Mesothelial cell of epicardium (in vitro differentiated cells): ENCODE measurements around the gene NUCB2. TPM values are rescaled to one million over a fixed set of nuclear protein-coding genes. Genes with fewer than 3 reads are reported as not detected.
A peak's percentile ranks its signal among the peaks of the same experiment; 100 is the strongest.
"Not testable (repeated sequence)": the region's sequence is repeated elsewhere in the genome, so short reads cannot be mapped to it uniquely, and the experiment has no call there.

ENCODE experiments used
- DNase-seq, 2 experiments: peaks; one replicate each; pipeline ENCODE4 v3.0.0; 2021; ENCODE audit warnings: low spot score in 2 of 2; ENCODE audit not compliant: unreplicated experiment in 2 of 2
- H3K27ac Mint-ChIP-seq: 2 replicates; pipeline ENCODE4 v1.8.0; 2021; ENCODE audit warnings: mixed read lengths
- H3K27me3 Mint-ChIP-seq: 2 replicates; pipeline ENCODE4 v1.8.0; 2021; ENCODE audit warnings: low read depth, mixed read lengths
- H3K36me3 Mint-ChIP-seq: 2 replicates; pipeline ENCODE4 v1.8.0; 2021; ENCODE audit warnings: mixed read lengths
- H3K4me1 Mint-ChIP-seq: 2 replicates; pipeline ENCODE4 v1.8.0; 2021; ENCODE audit warnings: mixed read lengths
- H3K4me3 Mint-ChIP-seq: 2 replicates; pipeline ENCODE4 v1.8.0; 2021; ENCODE audit warnings: mild to moderate bottlenecking, moderate library complexity, mixed read lengths
- H3K9me3 Mint-ChIP-seq: 2 replicates; pipeline ENCODE4 v1.8.0; 2021; ENCODE audit warnings: mixed read lengths
- total RNA-seq: library from RNA; stranded (reverse); gene quantifications from 3 replicates; pipeline ENCODE4 v1.2.1, GENCODE V29; 2021
- TF ChIP-seq, protein P1 (sequence below): fragments of 200-600 bp; sonication (generic); IDR thresholded peaks from one replicate; pipeline ENCODE4 v1.5.0; 2021; ENCODE audit warnings: antibody characterized with exemption; ENCODE audit not compliant: unreplicated experiment

The NUCB2 gene
- 49.2 to 55.1 TPM (median 50.6 TPM) in 3 replicates for total RNA-seq

DNA sequence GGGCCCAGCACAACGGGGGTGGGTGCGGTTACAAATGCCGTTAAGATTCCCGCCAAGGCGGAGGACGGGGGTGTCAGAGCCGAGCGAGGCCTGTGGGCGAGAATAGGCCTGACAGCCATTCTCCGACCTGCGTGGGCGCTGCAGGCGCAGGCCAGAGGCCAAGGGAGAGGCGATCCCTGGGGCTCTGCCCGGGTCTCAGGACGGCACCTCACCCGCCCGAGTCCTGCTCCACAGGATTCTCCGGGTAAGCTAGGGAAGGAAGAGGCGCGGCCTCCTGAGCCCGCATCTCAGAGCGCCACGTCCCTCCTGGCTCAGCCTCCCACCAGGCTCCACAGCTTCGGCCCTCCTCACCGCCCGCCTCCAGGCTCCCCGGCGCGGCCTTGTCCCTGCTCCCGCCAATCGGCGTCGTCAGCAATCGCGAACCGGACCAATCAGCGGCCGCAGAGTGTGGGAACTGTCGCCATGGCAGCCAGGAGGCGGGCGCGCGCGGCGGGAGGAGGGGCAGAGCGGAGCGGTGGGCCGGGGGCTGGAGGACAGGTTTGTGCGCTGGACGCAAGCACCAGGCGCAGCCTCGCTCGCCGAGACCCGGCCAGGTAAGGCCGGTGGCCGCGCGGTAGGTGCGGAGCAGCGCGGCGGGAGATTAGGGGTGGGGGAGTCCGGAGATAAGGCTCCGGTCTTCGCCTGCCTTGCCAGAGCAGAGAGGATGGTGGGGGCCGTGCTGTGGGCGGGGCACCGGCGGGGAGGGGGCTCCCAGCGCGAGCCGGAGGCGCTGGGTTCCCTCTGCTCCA is at the start of gene NUCB2:
Gene NUCB2, plus strand, starts transcription at position 504 of the 788 bp plus-strand sequence. CDS start 18,585 bp downstream, outside the sequence.
- no peaks in the 10 kb centered on the region for H3K36me3 Mint-ChIP-seq
- peak; percentile 98 to 99 for DNase-seq
- no peaks in the 10 kb centered on the region for H3K9me3 Mint-ChIP-seq
- peak within 1 kb of the TSS; percentile 93 for H3K27ac Mint-ChIP-seq
- H3K4me3 Mint-ChIP-seq = peak within 1 kb of the TSS; percentile 92
- H3K4me1 Mint-ChIP-seq = peaks cover 20% of the 10 kb centered on the region
- TF ChIP-seq, protein P1, sequence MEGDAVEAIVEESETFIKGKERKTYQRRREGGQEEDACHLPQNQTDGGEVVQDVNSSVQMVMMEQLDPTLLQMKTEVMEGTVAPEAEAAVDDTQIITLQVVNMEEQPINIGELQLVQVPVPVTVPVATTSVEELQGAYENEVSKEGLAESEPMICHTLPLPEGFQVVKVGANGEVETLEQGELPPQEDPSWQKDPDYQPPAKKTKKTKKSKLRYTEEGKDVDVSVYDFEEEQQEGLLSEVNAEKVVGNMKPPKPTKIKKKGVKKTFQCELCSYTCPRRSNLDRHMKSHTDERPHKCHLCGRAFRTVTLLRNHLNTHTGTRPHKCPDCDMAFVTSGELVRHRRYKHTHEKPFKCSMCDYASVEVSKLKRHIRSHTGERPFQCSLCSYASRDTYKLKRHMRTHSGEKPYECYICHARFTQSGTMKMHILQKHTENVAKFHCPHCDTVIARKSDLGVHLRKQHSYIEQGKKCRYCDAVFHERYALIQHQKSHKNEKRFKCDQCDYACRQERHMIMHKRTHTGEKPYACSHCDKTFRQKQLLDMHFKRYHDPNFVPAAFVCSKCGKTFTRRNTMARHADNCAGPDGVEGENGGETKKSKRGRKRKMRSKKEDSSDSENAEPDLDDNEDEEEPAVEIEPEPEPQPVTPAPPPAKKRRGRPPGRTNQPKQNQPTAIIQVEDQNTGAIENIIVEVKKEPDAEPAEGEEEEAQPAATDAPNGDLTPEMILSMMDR = no peak
- H3K27me3 Mint-ChIP-seq = no peaks in the 10 kb centered on the region

DNA sequence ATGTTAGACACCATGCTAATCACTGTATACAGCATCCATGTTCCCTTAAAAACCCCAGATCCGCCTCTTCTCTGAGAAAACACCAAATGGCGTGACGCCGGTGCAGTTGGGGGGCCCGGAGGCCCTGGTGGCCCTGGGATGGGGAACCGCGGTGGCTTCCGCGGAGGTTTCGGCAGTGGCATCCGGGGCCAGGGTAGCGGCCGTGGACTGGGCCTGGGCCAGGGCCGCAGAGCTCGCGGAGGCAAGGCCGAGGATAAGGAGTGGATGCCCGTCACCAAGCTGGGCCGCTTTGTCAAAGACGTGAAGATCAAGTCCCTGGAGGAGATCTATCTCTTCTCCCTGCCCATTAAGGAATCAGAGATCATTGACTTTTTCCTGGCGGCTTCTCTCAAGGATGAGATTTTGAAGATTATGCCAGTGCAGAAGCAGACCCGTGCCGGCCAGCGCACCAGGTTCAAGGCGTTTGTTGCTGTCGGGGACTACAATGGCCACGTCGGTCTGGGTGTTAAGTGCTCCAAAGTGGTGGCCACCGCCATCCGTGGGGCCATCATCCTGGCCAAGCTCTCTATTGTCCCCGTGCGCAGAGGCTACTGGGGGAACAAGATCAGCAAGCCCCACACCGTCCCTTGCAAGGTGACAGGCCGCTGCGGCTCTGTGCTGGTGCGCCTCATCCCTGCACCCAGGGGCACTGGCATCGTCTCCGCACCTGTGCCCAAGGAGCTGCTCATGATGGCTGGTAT is 48.2 kb upstream of the NUCB2 start:
- H3K36me3 Mint-ChIP-seq = peaks cover 11% of the 10 kb centered on the region
- H3K27ac Mint-ChIP-seq, DNase-seq, H3K4me3 Mint-ChIP-seq, H3K9me3 Mint-ChIP-seq, H3K4me1 Mint-ChIP-seq, H3K27me3 Mint-ChIP-seq: not testable (repeated sequence)

- Mint-ChIP-seq H3K9me3 (no peaks in the 10 kb centered on the region), H3K27me3 (no peaks in the 10 kb centered on the region), H3K36me3 (peaks cover 11% of the 10 kb centered on the region), H3K4me1 (peaks cover 3% of the 10 kb centered on the region), H3K27ac (peak overlapping the region; percentile 15), H3K4me3 (no peak overlapping the region)
- TF ChIP-seq, protein P1 = no peak
- no peak for DNase-seq
Observed at GRCh38 chr11:17229481-17230152, 46.9 kb upstream of the NUCB2 start.

DNA sequence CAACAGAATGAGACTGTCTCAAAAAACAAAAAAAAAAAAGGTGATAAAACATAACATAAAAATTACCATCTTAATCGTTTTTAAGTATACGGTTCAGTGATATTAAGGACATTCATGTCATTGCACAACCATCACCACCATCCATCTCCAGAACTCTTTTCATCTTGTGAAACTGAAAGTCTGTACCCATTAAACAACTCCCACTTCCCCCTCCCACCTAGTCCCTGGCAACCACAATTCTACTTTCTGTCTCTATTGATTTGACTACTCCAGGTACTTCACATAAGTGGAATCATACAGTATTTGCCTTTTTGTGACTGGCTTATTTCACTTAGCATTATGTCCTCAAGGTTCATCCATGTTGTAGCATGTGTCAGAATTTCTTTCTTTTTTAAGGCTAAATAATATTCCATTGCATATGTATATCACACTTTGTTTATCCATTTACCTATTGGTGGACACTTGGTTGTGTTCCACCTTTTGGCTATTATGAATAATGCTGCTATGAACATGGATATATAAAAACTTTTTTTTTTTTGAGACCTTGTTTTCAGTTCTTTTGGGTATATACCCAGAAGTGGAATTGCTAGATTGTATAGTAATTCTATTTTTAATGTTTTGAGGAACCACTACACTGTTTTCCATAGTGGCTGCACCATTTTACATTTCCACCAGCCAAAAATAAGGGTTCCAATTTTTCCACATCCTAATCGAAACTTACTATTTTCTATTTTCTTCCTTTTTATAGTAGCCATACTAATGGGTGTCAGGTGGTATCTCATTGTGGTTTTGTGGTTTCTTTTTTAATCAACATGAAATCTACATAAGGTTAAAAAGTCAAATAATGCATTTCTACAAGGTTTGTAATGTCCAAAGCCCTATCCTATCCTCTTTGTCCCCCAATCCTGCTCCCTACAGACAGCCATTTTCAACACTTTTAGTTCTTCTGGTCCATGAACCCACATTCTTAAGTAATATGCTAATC is 45.4 kb upstream of the NUCB2 start:
- H3K27ac Mint-ChIP-seq = no peak overlapping the region
- no peaks in the 10 kb centered on the region for H3K4me1 Mint-ChIP-seq
- peaks cover 7% of the 10 kb centered on the region for H3K36me3 Mint-ChIP-seq
- TF ChIP-seq, protein P1 = no peak
- no peaks in the 10 kb centered on the region for H3K9me3 Mint-ChIP-seq
- no peak overlapping the region for H3K4me3 Mint-ChIP-seq
- no peak for DNase-seq
- H3K27me3 Mint-ChIP-seq = no peaks in the 10 kb centered on the region

DNA sequence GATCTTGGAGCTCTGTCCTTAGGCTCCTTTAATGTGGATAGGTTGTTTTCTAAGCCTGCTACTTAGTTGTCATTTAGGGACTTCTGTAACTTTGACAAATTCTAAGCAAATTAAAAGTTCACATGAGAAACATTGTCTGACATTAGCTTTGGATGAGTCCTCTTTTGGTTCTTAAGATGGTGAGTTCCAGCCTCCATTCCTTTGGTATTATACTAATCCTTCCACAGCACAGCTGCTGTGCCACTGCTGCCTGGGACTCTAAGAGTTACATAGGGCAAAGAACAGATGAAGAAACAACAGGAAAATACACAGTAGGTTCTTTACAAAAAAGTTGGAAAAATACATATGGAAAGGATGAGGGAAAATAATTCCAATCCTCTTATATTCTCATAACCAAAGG is 43.4 kb upstream of the NUCB2 start:
- Mint-ChIP-seq H3K4me1 (peaks cover under 1% of the 10 kb centered on the region), H3K27me3 (no peaks in the 10 kb centered on the region), H3K9me3 (no peaks in the 10 kb centered on the region), H3K4me3 (no peak overlapping the region), H3K36me3 (peaks cover 4% of the 10 kb centered on the region), H3K27ac (no peak overlapping the region)
- TF ChIP-seq, protein P1 = no peak
- DNase-seq = no peak
